RWPE1 (cell line): ENCODE results near the gene CORO7.
A peak's percentile ranks its signal among the peaks of the same experiment; 100 is the strongest.

Experiments used
- CTCF ChIA-PET: fragments of 350-600 bp; sonication (Branson Sonifier 250); formaldehyde crosslinking; extraction: SDS; loops from one replicate; lab custom pipeline; 2021; lab: Yijun Ruan, JAX
- POLR2A ChIA-PET: fragments of 400-600 bp; formaldehyde crosslinking; extraction: SDS; loops from one replicate; lab custom pipeline; 2020; ENCODE audit warnings: antibody characterized with exemption; ENCODE audit not compliant: low non-redundant PET; lab: Yijun Ruan, JAX
- DNase-seq: peaks from one replicate; pipeline ENCODE4 v3.0.0; 2012; ENCODE audit warnings: low spot score
- H3K27ac ChIP-seq: fragments of 450-650 bp; 2 replicates; pipeline ENCODE4 v1.5.1; 2017
- TF ChIP-seq, protein P1 (sequence below): fragments of 450-650 bp; conservative IDR thresholded peaks from 2 replicates; pipeline ENCODE4 v1.5.1; 2017; ENCODE audit warnings: low read depth, mild to moderate bottlenecking

Gene CORO7

DNA sequence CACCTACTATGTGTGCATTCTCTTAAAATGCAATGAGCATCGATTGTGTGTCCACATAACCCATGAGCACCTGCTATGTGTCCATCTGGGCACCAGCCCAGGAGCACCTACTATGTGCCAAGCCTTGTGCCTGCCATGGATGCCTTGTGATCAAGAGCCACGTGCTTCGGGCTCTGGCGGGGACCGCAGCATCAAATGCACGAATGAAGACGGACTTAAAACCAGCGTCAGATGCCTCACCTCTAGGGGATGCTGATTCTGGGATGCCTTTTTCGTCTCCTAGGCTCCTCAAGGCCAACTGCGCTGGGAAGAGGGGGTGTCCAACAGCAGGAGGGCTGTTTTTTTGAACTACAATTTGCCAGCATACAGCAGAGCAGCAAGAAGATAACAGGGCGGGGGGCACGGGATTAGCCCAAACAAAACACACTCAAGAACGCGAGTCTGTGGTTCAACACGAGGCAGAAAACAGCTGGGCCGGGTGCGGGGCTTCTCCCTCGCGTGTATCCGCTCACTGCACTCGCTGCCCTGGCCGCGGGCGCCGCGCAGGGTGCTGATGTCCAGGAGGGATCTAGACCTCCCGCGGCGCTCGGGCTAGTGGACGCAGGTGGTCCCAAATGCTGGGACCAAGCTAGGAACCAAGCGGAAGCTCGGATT, 101.7 kb downstream of the CORO7 start:
- DNase-seq: no peak
- peak overlapping the region; percentile 97 for H3K27ac ChIP-seq
- ChIA-PET POLR2A (no interaction called here), CTCF (no interaction called here)
- TF ChIP-seq, protein P1, sequence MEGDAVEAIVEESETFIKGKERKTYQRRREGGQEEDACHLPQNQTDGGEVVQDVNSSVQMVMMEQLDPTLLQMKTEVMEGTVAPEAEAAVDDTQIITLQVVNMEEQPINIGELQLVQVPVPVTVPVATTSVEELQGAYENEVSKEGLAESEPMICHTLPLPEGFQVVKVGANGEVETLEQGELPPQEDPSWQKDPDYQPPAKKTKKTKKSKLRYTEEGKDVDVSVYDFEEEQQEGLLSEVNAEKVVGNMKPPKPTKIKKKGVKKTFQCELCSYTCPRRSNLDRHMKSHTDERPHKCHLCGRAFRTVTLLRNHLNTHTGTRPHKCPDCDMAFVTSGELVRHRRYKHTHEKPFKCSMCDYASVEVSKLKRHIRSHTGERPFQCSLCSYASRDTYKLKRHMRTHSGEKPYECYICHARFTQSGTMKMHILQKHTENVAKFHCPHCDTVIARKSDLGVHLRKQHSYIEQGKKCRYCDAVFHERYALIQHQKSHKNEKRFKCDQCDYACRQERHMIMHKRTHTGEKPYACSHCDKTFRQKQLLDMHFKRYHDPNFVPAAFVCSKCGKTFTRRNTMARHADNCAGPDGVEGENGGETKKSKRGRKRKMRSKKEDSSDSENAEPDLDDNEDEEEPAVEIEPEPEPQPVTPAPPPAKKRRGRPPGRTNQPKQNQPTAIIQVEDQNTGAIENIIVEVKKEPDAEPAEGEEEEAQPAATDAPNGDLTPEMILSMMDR: no peak; the same call in 1 of the 2 replicates

DNA sequence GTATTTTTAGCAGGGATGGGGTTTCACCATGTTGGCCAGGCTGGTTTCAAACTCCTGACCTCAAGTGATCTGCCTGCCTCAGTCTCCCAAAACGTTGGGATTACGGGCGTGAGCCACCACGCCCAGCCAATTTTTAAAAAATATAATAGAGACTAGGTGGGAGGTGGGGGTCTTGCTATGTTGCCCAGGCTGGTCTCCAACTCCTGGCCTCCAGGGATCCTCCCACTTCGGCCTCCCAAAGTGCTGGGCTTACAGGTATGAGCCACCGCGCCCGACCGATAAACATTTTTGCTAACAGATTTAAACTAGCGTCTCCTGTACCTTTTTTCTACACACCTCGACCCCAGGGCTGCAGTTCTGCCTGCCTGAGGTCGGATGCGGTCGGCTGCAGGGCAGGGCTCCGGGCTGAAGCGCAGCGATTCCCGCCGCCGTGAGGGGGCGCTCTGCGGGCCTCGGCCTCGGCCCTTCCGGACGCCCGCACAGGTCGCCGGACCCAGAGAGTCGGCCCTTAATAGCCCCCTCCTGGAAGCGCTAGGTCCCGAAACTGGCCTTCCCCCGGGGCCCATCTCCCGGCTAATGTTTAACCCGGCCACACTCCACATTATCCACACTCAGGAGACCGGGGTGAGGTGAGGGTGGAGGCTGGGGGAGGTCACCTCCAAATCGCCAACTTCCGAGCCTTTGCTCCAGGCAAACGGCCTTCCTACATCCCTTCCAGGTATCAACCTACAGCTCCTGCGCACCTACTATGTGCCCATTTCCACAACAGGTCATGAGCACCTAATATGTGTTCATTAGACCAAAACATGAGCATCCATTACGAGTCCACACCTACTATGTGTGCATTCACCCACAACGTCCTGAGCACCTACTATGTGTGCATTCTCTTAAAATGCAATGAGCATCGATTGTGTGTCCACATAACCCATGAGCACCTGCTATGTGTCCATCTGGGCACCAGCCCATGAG, 102.5 kb downstream of the CORO7 start:
- no peak for DNase-seq
- ChIA-PET CTCF (interaction anchor here (0.5 kb wide), 1 partner anchor 17 kb away, joined by 3 read pairs; no protein-coding TSS in a partner anchor), POLR2A (interaction anchor here (0.7 kb wide), 1 partner anchor 56 kb away, joined by 3 read pairs; no protein-coding TSS in a partner anchor)
- H3K27ac ChIP-seq: peak overlapping the region; percentile 97
- TF ChIP-seq, protein P1: peak; percentile 44

DNA sequence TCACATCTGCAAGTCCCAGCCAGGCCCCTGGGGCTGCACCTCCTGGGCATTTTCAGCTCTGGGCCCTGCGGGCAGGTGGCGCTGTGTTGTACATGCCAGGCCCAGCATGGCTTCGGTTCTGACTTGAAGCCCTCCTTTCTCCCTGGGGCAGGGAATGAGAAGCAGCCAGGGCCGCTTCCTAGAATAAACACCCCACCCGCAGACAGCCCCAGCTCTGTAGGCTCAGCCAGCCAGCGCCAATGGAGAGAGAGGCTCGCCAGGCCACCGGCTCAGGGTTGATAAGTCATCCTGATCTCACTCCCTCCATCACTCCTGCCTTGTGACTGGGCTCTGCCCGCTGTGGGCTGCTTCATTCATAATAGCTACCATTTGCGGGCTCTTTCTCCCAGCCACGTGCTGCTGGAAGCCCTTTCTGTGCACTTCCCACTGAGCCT, 106.5 kb downstream of the CORO7 start:
- POLR2A ChIA-PET: no interaction called here
- CTCF ChIA-PET: interaction anchor here (0.5 to 1.1 kb wide), 5 partner anchors 11 to 109 kb away, joined by 3 to 6 read pairs (median 4); partner anchors contain the start of gene TFAP4
- no peak for DNase-seq
- H3K27ac ChIP-seq: peak overlapping the region; percentile 99
- TF ChIP-seq, protein P1: peak; percentile 66

DNA sequence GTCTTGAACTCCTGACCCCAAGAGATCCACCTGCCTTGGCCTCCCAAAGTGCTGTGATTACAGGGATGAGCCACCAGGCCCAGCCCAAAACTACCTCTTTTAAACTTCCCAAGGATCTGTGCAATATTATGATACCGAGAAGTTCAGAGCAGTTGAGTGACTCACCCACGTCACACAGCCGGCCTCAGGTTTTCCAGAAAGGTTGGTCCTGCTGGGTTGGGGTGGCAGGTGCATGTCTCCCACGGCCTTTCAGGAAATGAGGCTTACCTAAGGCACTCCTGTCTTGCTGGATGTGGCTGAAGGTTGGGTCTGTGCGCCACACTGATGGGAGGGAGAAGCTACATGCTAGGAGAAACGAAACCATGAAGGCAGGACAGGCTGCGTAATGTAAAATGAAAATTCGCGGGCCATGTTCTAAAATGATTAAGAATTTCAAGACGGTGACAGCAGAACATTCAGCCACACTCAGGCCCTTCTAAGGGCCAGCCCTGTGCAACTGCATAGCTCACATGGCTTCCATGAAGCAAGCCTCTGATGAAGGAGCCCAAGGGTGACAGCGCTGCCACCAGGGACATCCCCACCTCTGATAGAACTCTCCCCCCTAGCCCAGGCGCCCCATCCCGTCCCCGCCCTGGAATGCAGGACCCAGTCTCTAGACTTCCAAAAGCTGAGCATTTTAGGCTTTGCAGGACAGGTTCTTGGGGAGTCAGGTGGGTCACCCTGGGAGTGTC, 107.1 kb downstream of the CORO7 start:
- TF ChIP-seq, protein P1: no peak
- POLR2A ChIA-PET: no interaction called here

DNA sequence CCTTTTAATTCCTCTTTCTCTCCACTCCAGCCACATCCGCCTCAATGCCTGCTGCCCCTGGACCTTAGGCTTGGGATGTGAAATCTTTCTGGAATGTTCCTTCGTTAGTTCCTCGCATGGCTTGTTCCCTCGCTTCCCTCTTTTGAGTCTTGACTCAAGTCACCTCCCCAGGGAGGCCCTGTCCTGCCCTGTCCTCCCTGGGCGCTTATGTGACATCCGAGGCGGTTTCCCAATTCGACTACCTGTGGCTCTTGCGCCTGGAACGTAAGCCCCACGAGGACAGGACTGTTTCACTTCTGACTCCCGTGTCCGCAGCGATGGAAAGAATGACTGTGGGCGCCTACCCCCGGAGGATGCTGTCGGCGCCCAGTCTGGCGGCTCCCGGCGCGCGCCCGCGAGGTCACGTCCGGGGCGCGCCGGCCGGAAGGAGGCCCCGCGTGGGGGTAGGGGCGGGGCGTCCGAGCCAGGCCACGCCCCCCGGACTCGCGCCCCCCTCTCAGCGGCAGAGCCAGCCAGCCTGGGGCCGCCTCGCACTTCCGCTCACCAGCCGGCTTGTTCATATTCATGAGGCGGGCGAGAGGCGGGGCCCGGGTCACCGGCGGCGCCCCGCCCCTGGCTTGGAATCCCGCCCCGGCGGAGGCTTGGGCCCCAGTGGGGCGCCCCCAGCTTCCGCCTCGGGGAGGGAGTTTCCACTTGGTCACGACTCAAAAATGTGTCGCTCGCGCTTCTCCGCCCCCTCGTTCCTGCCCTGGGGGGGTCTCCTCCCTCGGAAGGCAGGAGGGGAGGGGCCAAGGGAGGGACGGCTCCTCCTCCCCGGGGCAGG, 109.0 kb downstream of the CORO7 start:
- CTCF ChIA-PET: interaction anchor here (0.5 to 1.4 kb wide), 6 partner anchors 13 to 53 kb away, joined by 3 to 5 read pairs (median 4); no protein-coding TSS in a partner anchor
- POLR2A ChIA-PET: no interaction called here

More for the DNA sequence above, 107.1 kb downstream of the CORO7 start:
- DNase-seq: no peak
- CTCF ChIA-PET: interaction anchor here (0.5 to 1.1 kb wide), 7 partner anchors 10 to 128 kb away, joined by 3 to 6 read pairs (median 4); partner anchors contain the start of gene TFAP4
- H3K27ac ChIP-seq: peak overlapping the region; percentile 99

More for the DNA sequence above, 109.0 kb downstream of the CORO7 start:
- peak overlapping the region; percentile 99 for H3K27ac ChIP-seq
- TF ChIP-seq, protein P1: no peak
- DNase-seq: peak; percentile 94
